Measurements from ENCODE around the gene CNBP. TPM values are rescaled to one million over a fixed set of nuclear protein-coding genes. Genes with fewer than 3 reads are reported as not detected.
"Not testable (repeated sequence)": the region's sequence is repeated elsewhere in the genome, so short reads cannot be mapped to it uniquely, and the experiment has no call there.

CNBP gene
- total RNA-seq (2014; rRNA removed; shearing (Covaris generic)), result 520 and 547 TPM in 2 replicates

- peak; percentile 98 for DNase-seq (ENCODE audit: low read depth)
Observed at GRCh38 chr3:129183569-129184395, at the start of gene CNBP. Gene CNBP, minus strand, starts transcription at chr3:129183896. Its CDS starts 12,139 bp downstream, at chr3:129171757.

- DNase-seq (ENCODE audit: low read depth), result peak; percentile 46
Observed at GRCh38 chr3:129231331-129232119, 47.8 kb upstream of the CNBP start.

- peak; percentile 91 for DNase-seq (ENCODE audit: low read depth)
Observed at GRCh38 chr3:129230311-129231019, 46.8 kb upstream of the CNBP start.

- DNase-seq (ENCODE audit: low read depth), result peak; percentile 86
Observed at GRCh38 chr3:129228891-129229585, 45.3 kb upstream of the CNBP start.

- DNase-seq (ENCODE audit: low read depth), result peak; percentile 95
Observed at GRCh38 chr3:129226374-129226773, 42.7 kb upstream of the CNBP start.

- peak; percentile 76 for DNase-seq (ENCODE audit: low read depth)
Observed at GRCh38 chr3:129224984-129225393, 41.3 kb upstream of the CNBP start.

- not testable (repeated sequence) for DNase-seq (ENCODE audit: low read depth)
Observed at GRCh38 chr3:129224387-129224786, 40.7 kb upstream of the CNBP start.

DNA sequence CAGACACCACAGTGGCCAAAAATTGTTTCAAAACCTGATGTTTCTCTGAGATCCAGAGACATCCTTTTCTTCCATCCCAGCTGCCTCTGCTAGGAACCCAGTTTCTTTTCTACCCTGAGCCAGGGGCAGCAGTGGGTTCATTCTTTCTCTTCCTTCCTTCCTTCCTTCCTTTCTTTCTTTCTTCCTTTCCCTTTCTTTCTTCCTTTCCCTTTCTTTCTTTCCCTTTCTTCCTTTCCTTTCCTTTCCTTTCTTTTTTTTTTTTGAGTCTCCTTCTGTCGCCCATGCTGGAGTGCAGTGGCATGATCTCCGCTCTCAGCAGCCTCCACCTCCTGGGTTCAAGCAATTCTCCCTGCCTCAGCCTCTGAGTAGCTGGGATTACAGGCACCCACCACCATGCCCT is 35.0 kb upstream of the CNBP start:
- no peak for DNase-seq (ENCODE audit: low read depth)

DNA sequence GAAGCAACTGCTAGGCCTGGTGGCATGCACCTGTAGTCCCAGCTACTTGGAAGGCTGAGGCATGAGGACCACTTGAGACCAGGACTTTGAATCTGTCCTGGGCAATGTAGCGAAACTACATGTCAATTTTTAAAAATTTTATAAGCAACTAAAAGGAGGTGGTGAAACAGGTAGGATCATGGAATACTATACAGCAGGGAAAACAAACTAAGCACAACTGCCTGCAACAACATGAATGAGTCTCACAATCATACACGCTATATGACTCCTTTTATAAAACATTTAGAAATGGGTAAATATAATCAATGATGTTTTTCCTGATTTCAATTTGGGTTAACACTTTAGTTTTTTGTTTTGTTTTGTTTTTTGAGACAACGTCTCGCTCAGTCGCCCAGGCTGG is 29.5 kb upstream of the CNBP start:
- DNase-seq (ENCODE audit: low read depth), result no peak

GRCh38 chr3:129211772-129212171 is 28.1 kb upstream of the CNBP start:
- peak; percentile 94 for DNase-seq (ENCODE audit: low read depth)

GRCh38 chr3:129211345-129211744 is 27.6 kb upstream of the CNBP start:
- DNase-seq (ENCODE audit: low read depth), result no peak

- no peak for DNase-seq (ENCODE audit: low read depth)
Observed at GRCh38 chr3:129207479-129207878, 23.8 kb upstream of the CNBP start.

DNA sequence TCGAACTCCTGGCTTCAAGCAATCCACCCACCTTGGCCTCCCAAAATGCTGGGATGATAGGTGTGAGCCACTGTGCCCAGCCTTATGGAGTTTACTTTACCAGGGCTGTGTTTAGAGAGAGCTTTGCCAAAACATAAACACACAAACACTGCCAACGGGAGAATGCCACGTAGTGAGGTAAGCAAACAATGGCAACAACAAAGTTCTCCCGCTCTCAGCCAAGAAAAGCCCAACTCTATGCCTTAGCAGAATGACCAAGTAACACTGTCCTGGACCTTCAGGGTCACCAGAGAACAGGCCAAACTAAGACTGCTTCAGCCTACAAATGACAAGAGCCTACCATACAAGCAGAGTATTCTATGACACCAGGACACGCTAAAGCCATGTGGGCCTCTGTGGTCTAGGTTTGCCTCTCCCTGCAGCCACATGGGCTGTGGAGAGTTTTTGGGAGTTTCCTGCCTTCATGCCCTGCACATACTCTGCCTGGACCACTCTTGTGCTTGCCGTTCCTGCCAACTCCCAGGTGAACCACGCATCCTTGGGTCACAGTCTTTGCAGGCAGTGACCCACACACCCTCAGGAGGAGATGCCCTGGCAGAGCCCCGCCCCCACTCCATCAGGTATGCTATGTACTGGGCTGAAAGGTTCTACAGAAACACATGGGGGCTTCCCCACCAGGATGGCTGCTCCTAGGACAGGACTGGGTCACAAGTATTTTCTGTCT is 21.6 kb upstream of the CNBP start:
- DNase-seq (ENCODE audit: low read depth), result no peak

DNA sequence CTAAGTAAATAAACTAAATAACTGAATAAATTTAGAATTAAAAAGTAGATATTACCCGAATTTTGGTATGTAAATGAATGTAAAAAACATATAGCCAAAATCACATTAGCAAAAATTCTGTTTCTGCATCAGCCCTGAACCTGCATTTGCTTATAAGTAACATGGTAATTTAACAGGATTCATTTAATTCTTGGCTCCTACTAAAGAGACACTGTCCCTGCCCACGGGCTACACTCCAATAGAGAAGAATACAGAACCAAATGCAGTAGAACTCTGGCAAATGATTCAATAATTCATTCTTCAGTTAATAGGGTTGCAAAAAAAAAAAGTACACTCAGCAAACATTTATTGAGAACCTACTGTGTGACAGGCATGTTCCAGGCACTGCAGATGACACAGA is 20.8 kb upstream of the CNBP start:
- DNase-seq (ENCODE audit: low read depth), result no peak

DNA sequence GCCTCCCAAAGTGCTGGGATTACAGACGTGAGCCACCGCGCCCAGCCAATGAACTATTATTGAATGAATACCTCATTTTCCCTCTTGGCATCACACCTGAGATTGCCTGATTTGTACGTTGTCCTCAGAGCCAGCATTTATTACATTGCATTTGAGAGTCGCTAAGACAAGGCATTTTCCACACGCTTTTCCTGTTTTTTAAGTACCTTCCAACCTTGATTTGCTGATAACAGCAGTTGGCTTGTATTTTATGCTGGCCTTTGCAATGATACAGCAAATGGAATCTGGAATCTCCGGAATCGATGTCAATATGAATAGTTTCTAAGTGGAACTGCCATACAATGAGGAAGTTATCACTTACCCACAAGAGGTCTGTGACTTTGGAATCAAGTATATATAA is 15.7 kb upstream of the CNBP start:
- no peak for DNase-seq (ENCODE audit: low read depth)

- no peak for DNase-seq (ENCODE audit: low read depth)
Observed at GRCh38 chr3:129197321-129197720, 13.6 kb upstream of the CNBP start.

- DNase-seq (ENCODE audit: low read depth), result no peak
Observed at GRCh38 chr3:129196601-129197000, 12.9 kb upstream of the CNBP start.

DNA sequence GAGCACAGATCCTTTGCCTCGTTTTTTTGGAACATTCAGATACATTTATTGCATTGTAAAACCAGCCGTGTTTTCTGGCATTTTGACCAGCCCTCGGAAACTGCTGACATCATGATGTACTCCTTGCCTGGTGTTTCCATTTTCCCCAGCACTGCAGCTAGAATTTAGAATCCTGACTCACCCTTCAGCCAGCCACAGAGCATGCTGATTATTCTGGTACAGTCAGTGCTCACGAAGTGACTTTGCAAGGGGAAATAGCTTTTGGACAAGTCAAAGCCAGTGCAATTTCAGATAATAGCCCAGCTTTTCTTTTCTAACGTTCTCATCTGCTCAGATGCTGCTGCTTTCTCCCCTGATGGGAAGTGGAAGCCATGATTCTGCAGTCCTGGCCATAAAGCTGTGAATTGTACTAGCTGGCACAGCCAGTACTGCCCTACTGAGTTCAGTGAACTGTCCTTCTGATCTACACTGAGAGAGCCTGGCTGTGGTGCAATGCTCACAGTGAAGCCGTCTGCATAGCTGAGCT is 12.1 kb upstream of the CNBP start:
- DNase-seq (ENCODE audit: low read depth), result peak; percentile 88

DNA sequence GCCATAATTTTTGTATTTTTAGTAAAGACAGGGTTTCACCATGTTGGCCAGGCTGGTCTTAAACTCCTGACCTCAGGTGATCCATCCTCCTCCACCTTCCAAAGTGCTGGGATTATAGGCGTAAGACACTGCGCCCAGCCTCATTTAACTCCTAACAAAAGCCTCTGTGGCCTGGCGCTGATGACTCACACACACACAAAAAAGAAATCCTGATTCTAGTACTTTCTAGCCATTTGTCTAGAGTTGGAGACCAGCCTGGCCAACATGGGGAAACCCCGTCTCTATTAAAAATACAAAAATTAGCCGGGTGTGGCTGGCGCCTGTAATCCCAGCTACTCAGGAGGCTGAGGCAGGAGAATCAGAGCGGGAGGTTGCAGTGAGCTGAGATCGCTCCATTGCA is 6.1 kb upstream of the CNBP start:
- peak; percentile 10 for DNase-seq (ENCODE audit: low read depth)

DNA sequence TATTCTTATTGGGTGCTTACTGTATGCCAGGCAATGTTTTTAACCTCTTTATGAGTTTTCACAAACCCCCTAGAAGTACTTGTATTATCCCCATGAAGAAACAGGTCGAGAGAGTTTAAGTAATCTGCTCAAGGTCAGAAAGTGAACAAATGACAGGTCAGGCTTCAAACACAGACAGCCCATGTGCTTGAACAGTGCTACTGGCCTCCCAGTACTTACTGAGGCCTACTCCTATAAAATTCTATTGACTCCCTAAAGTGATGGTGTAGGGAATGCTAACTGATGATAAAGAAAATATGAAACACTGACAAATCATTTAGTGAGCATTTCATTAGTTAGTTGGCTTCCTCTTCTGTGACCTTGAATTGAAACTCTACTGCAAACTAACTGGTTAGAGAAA is 4.2 kb upstream of the CNBP start:
- no peak for DNase-seq (ENCODE audit: low read depth)

DNA sequence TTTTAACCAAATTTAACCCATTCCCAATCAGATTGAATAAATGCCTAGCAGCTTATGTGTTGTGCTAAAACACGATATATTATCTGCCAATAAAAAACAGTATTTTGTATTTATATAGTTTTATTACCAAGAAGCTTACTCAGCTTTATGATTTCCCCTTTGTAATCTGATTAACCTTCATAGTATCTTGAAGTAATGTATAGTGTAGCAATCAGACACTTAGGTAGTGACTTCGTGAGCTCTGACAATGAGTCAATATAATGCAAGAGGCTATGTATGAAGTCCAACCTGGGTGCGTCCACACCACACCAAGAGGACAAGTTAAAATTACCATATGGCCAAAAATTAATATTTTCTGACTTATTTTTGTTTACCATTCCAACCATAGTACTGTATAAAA is 2.1 kb upstream of the CNBP start:
- no peak for DNase-seq (ENCODE audit: low read depth)

All from Daoy (cell line).